MM.1S (cell line): ENCODE results near the gene NTRK3.

Source experiments
- DNase-seq: peaks from one replicate; pipeline ENCODE4 v3.0.0-alpha.2; 2015
- H2AFZ ChIP-seq: fragments of 300-600 bp; sonication (generic); 2 replicates; pipeline ENCODE4 v1.6.0; 2016; ENCODE audit warnings: antibody characterized with exemption, low read length
- H3F3A ChIP-seq: fragments of 300-600 bp; sonication (generic); 2 replicates; pipeline ENCODE4 v1.6.1; 2016; ENCODE audit warnings: mild to moderate bottlenecking, antibody characterized with exemption, low read length, moderate library complexity, mixed read lengths; ENCODE audit not compliant: insufficient read depth
- H3K27ac ChIP-seq: fragments of 300-600 bp; sonication (generic); 2 replicates; pipeline ENCODE4 v1.5.1; 2016; ENCODE audit warnings: mild to moderate bottlenecking, low read length
- H3K27me3 ChIP-seq: fragments of 300-600 bp; sonication (generic); replicated peaks from 2 replicates; pipeline ENCODE4 v1.6.0; 2016; ENCODE audit warnings: low read length; ENCODE audit not compliant: insufficient read depth
- H3K36me3 ChIP-seq: fragments of 300-600 bp; sonication (generic); replicated peaks from 2 replicates; pipeline ENCODE4 v1.6.1; 2016; ENCODE audit warnings: mild to moderate bottlenecking, low read length, mixed read lengths; ENCODE audit not compliant: insufficient read depth
- H3K4me1 ChIP-seq: fragments of 300-600 bp; sonication (generic); 2 replicates; pipeline ENCODE4 v1.6.1; 2016; ENCODE audit warnings: low read length, mixed read lengths
- H3K4me2 ChIP-seq: fragments of 300-600 bp; sonication (generic); 2 replicates; pipeline ENCODE4 v1.6.0; 2016; ENCODE audit warnings: low read depth, low read length
- H3K4me3 ChIP-seq: fragments of 300-600 bp; sonication (generic); 2 replicates; pipeline ENCODE4 v1.5.1; 2016; ENCODE audit warnings: low read length, mixed read lengths
- H3K79me2 ChIP-seq: fragments of 300-600 bp; sonication (generic); 2 replicates; pipeline ENCODE4 v1.6.1; 2016; ENCODE audit warnings: mixed run types, low read length, mixed read lengths
- H3K9ac ChIP-seq: fragments of 300-600 bp; sonication (generic); 2 replicates; pipeline ENCODE4 v1.6.1; 2016; ENCODE audit warnings: low read length, mixed read lengths
- H3K9me2 ChIP-seq: fragments of 300-600 bp; sonication (generic); replicated peaks from 2 replicates; pipeline ENCODE4 v1.6.1; 2016; ENCODE audit warnings: mild to moderate bottlenecking, low read length, mixed read lengths; ENCODE audit not compliant: insufficient read depth
- H3K9me3 ChIP-seq: fragments of 300-600 bp; sonication (generic); replicated peaks from 2 replicates; pipeline ENCODE4 v1.6.1; 2016; ENCODE audit warnings: mild to moderate bottlenecking, low read length, mixed read lengths; ENCODE audit not compliant: insufficient read depth
- H4K20me1 ChIP-seq: fragments of 300-600 bp; sonication (generic); 2 replicates; pipeline ENCODE4 v1.6.1; 2016; ENCODE audit warnings: mild to moderate bottlenecking, low read length, moderate library complexity, mixed read lengths; ENCODE audit not compliant: insufficient read depth
- EZH2 ChIP-seq: fragments of 300-600 bp; sonication (generic); optimal IDR thresholded peaks from 2 replicates; pipeline ENCODE3; 2017; ENCODE audit warnings: low read depth, mild to moderate bottlenecking, antibody characterized with exemption, low read length, mixed read lengths
- EZH2phosphoT487 ChIP-seq: fragments of 300-600 bp; sonication (generic); IDR thresholded peaks from 2 replicates; pipeline ENCODE4 v1.6.1; 2018; ENCODE audit warnings: antibody characterized with exemption, low read length
- TF ChIP-seq, protein P1 (sequence below): fragments of 300-600 bp; sonication (generic); IDR thresholded peaks from 2 replicates; pipeline ENCODE4 v1.5.1; 2016; ENCODE audit warnings: antibody characterized with exemption, low read length, mixed read lengths

NTRK3 gene

DNA sequence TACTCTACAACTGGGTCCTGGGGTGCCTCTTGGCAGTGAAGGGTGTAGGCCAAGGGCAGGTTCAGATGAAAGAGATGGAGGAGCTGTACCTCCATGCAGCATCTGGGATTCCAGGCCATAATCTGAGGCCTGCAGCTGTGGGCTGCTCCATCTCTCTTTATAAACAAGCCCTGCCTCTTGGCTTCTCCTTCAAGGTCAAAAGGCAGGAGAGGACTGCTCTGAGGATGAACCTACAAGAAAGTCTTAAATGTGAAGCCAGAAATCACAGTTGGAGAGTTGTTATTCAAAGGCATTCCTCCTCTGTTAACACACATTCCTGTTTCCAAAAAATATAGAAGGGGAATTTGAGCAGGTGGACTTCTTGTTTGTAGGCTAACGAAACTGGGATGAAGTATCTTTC lies 355.5 kb downstream of the NTRK3 start:
- Histone ChIP-seq H3K79me2 (no peaks in the 10 kb centered on the region), H3K4me2 (no peak overlapping the region), H3K36me3 (no peaks in the 10 kb centered on the region), H3K9me3 (no peaks in the 10 kb centered on the region), H2AFZ (no peak overlapping the region), H3F3A (no peaks in the 10 kb centered on the region), H3K27me3 (no peaks in the 10 kb centered on the region), H3K27ac (no peak overlapping the region), H3K9ac (no peak overlapping the region), H3K4me1 (no peaks in the 10 kb centered on the region), H4K20me1 (no peaks in the 10 kb centered on the region), H3K9me2 (no peaks in the 10 kb centered on the region), H3K4me3 (no peak overlapping the region)
- TF ChIP-seq, protein P1, sequence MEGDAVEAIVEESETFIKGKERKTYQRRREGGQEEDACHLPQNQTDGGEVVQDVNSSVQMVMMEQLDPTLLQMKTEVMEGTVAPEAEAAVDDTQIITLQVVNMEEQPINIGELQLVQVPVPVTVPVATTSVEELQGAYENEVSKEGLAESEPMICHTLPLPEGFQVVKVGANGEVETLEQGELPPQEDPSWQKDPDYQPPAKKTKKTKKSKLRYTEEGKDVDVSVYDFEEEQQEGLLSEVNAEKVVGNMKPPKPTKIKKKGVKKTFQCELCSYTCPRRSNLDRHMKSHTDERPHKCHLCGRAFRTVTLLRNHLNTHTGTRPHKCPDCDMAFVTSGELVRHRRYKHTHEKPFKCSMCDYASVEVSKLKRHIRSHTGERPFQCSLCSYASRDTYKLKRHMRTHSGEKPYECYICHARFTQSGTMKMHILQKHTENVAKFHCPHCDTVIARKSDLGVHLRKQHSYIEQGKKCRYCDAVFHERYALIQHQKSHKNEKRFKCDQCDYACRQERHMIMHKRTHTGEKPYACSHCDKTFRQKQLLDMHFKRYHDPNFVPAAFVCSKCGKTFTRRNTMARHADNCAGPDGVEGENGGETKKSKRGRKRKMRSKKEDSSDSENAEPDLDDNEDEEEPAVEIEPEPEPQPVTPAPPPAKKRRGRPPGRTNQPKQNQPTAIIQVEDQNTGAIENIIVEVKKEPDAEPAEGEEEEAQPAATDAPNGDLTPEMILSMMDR = no peak
- TF ChIP-seq EZH2 = no peak
- TF ChIP-seq EZH2phosphoT487 = no peak
- no peak for DNase-seq

DNA sequence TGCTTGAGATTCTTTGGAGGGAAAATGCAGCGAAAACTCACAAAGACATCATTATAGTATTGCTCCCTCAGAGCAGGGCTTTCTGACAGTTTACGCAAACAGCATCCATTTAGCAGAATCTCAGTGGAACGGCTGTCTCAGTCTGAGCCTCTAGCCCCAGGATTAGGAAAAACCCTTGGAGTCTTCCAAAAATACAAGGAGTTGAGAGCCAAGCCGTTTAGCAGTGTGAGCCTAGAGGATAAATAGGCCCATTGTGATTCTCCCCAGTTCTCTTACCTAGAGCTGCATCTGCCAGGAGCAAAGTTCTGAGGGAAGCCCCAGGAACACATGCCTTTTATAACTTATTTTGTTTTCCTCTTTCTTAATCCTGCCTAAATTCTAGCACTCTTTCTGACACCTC lies 359.6 kb downstream of the NTRK3 start:
- Histone ChIP-seq H2AFZ (no peak overlapping the region), H3K27me3 (no peaks in the 10 kb centered on the region), H3K9me2 (no peaks in the 10 kb centered on the region), H4K20me1 (no peaks in the 10 kb centered on the region), H3K9ac (no peak overlapping the region), H3F3A (no peaks in the 10 kb centered on the region), H3K4me2 (no peak overlapping the region), H3K4me1 (no peaks in the 10 kb centered on the region), H3K36me3 (no peaks in the 10 kb centered on the region), H3K27ac (no peak overlapping the region), H3K9me3 (no peaks in the 10 kb centered on the region), H3K79me2 (no peaks in the 10 kb centered on the region), H3K4me3 (no peak overlapping the region)
- TF ChIP-seq EZH2 (no peak), EZH2phosphoT487 (no peak)
- TF ChIP-seq, protein P1 = no peak
- no peak for DNase-seq

DNA sequence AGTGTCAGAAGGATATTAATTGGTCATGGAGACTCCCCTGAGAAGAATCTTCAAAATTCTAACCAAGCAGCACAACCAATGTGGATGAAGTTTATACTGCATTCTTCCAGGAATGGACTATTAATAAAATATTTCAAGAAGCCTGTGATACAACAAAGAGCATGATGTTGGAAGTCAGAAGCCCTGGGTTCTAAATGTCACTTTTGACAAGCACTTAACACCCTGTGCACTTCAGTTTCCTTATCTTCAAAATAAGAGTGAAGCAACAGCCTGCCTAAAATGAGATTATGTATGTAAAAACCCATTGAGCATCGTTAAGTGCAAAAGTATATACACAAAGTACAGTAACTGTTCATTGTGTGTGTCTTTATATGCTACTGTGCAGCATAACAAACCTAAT lies 369.4 kb downstream of the NTRK3 start:
- TF ChIP-seq EZH2phosphoT487 = no peak
- TF ChIP-seq EZH2 = no peak
- TF ChIP-seq, protein P1 = no peak

More for the DNA sequence above, 369.4 kb downstream of the NTRK3 start:
- Histone ChIP-seq H3F3A (no peaks in the 10 kb centered on the region), H3K4me3 (no peak overlapping the region), H3K9ac (no peak overlapping the region), H3K4me1 (no peaks in the 10 kb centered on the region), H3K9me2 (no peaks in the 10 kb centered on the region), H4K20me1 (no peaks in the 10 kb centered on the region), H3K36me3 (no peaks in the 10 kb centered on the region), H2AFZ (no peak overlapping the region), H3K9me3 (no peaks in the 10 kb centered on the region), H3K27ac (no peak overlapping the region), H3K27me3 (no peaks in the 10 kb centered on the region), H3K79me2 (no peaks in the 10 kb centered on the region), H3K4me2 (no peak overlapping the region)
- no peak for DNase-seq
